PC-9 (cell line): ENCODE measurements around the gene AAR2.

Experiments
- CTCF ChIP-seq: fragments of 200-600 bp; sonication (generic); conservative IDR thresholded peaks from 2 replicates; pipeline ENCODE4 v1.6.1; 2017; ENCODE audit warnings: mixed run types, antibody characterized with exemption, mild to moderate bottlenecking, moderate library complexity
- EZH2 ChIP-seq: fragments of 200-600 bp; sonication (generic); IDR thresholded peaks from 2 replicates; pipeline ENCODE4 v1.8.0; 2017; ENCODE audit warnings: antibody characterized with exemption, low read depth

- TF ChIP-seq EZH2 (no peak), CTCF (no peak)
These were observed 29.6 kb upstream of the AAR2 start for GRCh38 chr20:36206641-36207040.
